Gastrocnemius medialis (tissue), 4 donors: ENCODE measurements around the gene RUFY3.

Experiments
- POLR2A ChIP-seq, 2 donors: fragments of 450-650 bp; IDR thresholded peaks; one replicate each; pipeline ENCODE4 v1.6.1; 2017; ENCODE audit warnings: antibody characterized with exemption in 2 of 2, mild to moderate bottlenecking in 2 of 2, moderate library complexity in 2 of 2
- TF ChIP-seq, protein P1 (sequence below), 5 experiments: fragments of 450-650 bp in 3 of 5; fragments of 200-600 bp in 2 of 5; sonication (generic) in 2 of 5; IDR thresholded peaks in 4 of 5; conservative IDR thresholded peaks in 1 of 5; 1 replicate in 4 of 5; 2 replicates in 1 of 5; pipeline ENCODE4 v1.5.1; 2016 to 2019; ENCODE audit warnings: antibody characterized with exemption in 5 of 5, mild to moderate bottlenecking in 3 of 5, moderate library complexity in 3 of 5

DNA sequence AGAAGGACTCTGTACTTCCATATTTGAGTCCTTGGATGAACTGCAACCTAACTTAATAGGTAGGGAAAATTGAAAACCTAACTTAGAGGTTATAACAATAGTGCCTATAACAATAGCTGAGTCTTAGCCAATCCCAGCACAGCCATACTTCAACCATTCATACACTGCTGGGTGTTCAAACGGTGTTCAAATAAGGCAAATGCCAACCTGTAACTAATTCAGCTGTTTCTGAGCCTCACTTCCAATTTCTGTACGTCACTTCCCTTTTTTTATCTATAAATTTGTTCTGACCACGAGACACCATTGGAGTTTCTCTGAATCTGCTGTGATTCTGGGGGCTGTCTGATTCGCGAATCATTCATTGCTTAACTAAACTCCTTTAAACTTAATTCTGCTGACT, 127.5 kb downstream of the RUFY3 start:
- TF ChIP-seq, protein P1, sequence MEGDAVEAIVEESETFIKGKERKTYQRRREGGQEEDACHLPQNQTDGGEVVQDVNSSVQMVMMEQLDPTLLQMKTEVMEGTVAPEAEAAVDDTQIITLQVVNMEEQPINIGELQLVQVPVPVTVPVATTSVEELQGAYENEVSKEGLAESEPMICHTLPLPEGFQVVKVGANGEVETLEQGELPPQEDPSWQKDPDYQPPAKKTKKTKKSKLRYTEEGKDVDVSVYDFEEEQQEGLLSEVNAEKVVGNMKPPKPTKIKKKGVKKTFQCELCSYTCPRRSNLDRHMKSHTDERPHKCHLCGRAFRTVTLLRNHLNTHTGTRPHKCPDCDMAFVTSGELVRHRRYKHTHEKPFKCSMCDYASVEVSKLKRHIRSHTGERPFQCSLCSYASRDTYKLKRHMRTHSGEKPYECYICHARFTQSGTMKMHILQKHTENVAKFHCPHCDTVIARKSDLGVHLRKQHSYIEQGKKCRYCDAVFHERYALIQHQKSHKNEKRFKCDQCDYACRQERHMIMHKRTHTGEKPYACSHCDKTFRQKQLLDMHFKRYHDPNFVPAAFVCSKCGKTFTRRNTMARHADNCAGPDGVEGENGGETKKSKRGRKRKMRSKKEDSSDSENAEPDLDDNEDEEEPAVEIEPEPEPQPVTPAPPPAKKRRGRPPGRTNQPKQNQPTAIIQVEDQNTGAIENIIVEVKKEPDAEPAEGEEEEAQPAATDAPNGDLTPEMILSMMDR (IDR thresholded peaks at IDR 0.05 in 4 of 5, conservative IDR thresholded peaks at IDR 0.05 in 1 of 5): no peak
- TF ChIP-seq POLR2A (IDR thresholded peaks at IDR 0.05): no peak
